Fibroblast of lung (primary cell): ENCODE data around the gene NUMA1.

Experiments
- EZH2 ChIP-seq: IDR thresholded peaks from 2 replicates; pipeline ENCODE4 v1.5.1; 2012; ENCODE audit warnings: low read length, control low read depth, mild to moderate bottlenecking; ENCODE audit errors: missing control alignments
- TF ChIP-seq, protein P1 (sequence below), 2 donors: IDR thresholded peaks in 1 of 2; conservative IDR thresholded peaks in 1 of 2; 1 replicate in 1 of 2; 2 replicates in 1 of 2; pipeline ENCODE4 v1.5.1; 2011 to 2012; ENCODE audit warnings: low read length in 2 of 2, control low read depth in 1 of 2, inconsistent platforms in 1 of 2, low read depth in 1 of 2, mild to moderate bottlenecking in 1 of 2

GRCh38 chr11:71999362-71999761, 81.0 kb downstream of the NUMA1 start:
- TF ChIP-seq, protein P1, sequence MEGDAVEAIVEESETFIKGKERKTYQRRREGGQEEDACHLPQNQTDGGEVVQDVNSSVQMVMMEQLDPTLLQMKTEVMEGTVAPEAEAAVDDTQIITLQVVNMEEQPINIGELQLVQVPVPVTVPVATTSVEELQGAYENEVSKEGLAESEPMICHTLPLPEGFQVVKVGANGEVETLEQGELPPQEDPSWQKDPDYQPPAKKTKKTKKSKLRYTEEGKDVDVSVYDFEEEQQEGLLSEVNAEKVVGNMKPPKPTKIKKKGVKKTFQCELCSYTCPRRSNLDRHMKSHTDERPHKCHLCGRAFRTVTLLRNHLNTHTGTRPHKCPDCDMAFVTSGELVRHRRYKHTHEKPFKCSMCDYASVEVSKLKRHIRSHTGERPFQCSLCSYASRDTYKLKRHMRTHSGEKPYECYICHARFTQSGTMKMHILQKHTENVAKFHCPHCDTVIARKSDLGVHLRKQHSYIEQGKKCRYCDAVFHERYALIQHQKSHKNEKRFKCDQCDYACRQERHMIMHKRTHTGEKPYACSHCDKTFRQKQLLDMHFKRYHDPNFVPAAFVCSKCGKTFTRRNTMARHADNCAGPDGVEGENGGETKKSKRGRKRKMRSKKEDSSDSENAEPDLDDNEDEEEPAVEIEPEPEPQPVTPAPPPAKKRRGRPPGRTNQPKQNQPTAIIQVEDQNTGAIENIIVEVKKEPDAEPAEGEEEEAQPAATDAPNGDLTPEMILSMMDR (conservative IDR thresholded peaks at IDR 0.05 in 1 of 2, IDR thresholded peaks at IDR 0.05 in 1 of 2; ENCODE audit: low read depth in 1 of 2, low read length in 2 of 2), result no peak
- no peak for TF ChIP-seq EZH2
